GM18498 (cell line): ENCODE measurements around the gene APOL1.
"Not testable (repeated sequence)": the region's sequence is repeated elsewhere in the genome, so short reads cannot be mapped to it uniquely, and the experiment has no call there.

Experiments used
- ATAC-seq: cut with Tn5 transposase; IDR thresholded peaks from one replicate; pipeline ENCODE4 v1.9.1; 2021; ENCODE audit warnings: mild to moderate bottlenecking, moderate library complexity; ENCODE audit not compliant: unreplicated experiment

Gene APOL1, protein sequence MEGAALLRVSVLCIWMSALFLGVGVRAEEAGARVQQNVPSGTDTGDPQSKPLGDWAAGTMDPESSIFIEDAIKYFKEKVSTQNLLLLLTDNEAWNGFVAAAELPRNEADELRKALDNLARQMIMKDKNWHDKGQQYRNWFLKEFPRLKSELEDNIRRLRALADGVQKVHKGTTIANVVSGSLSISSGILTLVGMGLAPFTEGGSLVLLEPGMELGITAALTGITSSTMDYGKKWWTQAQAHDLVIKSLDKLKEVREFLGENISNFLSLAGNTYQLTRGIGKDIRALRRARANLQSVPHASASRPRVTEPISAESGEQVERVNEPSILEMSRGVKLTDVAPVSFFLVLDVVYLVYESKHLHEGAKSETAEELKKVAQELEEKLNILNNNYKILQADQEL

DNA sequence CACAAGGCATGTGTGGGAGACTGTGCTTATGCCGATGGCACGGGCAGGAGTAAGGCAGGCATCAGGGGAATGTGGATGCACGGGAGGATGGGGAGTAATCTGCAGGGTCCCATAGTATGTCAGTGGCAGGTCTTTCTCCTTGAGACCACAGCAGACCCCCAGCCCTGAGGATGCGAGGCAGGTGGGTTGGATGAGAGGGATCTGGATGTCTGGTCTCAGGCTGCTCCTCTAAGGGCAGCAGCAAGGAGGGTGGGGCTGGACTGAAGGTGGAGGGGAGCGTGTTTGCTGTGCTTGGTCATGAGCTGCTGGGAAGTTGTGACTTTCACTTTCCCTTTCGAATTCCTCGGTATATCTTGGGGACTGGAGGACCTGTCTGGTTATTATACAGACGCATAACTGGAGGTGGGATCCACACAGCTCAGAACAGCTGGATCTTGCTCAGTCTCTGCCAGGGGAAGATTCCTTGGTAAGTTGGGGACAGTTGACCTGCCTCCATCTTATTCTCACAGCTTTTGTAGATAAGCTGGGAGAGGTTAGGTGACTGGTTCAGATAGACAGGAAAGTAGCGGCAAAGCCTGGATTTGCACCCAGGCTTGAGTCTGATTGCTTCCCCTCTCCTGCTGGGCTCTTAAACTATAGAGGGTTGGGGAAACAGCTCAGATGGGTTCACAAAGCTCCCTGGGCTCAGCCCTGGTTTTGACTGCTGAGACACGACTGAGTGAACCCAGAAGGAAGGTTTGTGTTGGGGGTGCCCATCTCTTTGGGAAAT is at the start of gene APOL1:
APOL1 (plus strand) TSS at position 380 of the 769 bp plus-strand sequence. CDS start 1,823 bp downstream, outside the sequence.
- ATAC-seq, result peak; percentile 68

DNA sequence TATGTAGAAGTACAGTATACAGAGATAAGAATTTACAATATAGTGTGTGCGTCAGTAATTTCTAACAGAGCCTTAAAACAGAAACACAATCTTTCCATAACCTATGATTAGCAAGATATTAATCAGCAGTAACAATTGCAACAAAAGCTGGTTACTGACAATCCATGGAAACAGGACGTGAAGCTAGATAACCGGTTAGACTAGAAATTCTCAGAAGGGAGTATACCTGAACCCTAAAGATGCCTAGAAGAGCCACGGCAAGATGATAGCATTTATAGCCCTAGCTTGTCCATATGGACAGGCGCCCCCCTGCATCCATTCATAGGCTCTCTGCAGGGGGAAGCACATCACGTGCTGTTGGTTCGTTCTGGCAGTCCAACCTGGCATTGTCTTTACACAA is 49.5 kb upstream of the APOL1 start:
- not testable (repeated sequence) for ATAC-seq

DNA sequence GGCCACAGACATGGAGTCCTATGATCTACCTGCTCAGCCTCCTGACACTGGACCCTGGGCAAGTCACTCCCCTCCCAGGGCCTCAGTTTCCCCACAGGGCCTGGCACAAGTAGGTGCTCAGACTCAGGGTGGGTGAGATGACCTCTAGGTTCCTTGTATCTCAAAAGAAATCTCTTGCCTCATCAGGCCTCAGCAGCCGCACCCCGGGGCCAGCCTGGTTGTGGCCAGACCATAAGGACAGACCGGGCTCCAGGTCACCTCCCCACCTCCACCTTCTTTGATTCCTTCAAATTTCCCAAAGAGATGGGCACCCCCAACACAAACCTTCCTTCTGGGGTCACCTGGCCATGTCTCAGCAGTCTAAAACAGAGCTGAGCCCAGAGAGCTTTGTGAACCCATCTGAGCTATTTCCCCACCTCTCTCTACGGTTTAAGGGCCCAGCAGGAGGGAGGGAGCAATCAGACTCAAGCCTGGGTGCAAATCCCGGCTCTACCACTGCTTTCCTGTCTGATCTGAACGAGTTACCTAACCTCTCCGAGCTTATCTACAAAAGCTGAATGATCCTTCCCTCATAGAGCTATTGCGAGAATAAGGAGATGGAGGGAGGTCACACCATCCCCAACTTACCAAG is 48.8 kb upstream of the APOL1 start:
- no peak for ATAC-seq

DNA sequence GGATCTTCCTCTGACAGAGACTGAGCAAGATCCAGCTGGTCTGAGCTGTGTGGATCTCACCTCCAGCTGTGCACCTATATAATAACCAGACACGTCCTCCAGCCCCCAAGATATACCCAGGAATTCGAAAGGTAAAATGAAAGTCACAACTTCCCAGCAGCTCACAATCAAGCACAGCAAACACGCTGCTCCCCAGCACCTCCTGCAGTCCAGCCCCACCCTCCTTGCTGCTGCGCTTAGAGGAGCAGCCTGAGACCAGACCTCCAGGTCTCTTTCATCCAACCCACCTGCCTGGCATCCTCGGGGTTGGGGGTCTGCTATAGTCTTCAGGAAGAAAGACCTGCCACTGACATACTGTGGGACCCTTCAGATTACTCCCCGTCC is 48.3 kb upstream of the APOL1 start:
- no peak for ATAC-seq

DNA sequence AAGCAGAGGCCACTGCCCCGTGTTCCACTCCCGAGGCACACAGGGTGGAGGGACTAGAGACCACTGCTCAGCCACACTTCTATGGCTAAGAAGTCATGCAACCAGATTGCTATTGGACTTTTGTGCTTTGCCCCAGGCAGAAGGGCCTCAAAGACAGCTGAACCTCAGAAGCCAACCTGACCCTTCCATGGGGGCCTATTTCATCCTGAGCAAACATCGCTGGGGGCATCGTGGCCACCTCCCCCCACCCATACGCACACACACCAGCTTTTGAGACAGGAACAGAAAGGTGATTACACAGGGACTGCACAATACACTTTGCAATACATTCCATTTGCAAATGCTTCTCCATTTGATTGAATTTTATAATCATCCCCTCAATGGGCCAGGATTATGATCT is 47.4 kb upstream of the APOL1 start:
- ATAC-seq, result not testable (repeated sequence)

DNA sequence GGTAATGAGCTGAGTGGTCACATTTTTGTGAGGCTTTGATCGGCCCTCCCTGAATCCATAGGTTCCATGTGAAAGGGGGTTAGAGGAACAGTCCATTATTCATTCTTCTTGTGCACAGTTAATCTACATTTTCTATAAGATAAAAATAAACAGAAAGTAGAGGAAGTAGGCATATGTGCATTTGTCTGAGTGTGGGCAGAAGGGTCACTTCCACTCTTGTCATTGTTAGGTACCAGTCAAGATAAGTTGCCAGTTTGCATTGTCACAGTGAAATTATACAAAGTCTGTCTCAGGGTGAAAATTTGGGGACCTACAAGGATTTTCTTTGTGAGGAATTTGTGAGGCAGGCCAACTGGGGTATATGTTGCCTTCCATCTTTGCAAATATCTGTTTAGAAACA is 46.7 kb upstream of the APOL1 start:
- no peak for ATAC-seq

DNA sequence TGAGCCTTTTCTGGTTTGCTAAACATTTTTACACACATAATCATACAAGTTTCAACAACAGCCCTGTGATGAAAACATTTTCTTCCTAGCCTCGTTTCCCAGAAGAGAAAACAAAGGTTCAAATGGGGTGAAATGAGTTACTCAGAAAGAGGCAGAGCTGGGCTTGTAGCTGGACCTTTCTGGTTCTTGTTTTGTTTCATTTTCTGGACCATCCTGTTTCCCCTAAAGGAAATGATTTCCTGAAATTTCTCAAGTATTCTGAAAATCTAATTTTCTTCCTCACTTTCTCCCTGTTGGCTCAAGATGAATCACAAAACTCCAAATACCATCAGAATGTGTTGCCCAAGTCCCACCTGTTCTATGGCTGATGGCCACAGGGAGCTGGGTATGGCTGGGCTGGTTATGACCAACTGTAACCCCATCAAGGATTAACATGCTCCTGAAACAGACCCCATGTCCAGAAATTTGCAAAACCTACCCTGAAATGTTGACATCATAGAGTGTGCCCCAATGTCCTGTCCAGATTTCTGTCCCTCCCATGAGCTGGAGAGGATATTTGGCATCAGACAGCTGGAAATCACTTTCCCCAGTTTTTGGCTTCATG is 44.7 kb upstream of the APOL1 start:
- ATAC-seq, result no peak

DNA sequence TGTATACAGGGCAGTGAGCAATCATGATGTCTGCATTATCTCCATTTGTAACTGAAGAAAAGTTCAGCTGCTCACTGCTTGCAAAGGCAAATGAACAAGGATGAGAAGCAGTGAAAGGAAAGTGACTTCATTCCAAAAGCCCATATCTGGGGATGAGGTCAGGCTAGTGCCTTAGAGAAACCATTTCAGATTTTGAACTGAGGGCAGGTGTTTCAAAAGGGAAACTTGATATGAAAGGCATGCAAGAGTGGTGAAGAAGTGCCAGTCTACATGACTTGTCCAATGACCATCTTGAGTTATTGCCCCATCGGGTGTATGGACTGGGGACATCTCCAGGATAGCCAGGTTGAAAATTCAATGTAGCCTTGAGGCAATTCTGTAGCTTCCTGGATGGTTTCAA is 44.0 kb upstream of the APOL1 start:
- no peak for ATAC-seq

DNA sequence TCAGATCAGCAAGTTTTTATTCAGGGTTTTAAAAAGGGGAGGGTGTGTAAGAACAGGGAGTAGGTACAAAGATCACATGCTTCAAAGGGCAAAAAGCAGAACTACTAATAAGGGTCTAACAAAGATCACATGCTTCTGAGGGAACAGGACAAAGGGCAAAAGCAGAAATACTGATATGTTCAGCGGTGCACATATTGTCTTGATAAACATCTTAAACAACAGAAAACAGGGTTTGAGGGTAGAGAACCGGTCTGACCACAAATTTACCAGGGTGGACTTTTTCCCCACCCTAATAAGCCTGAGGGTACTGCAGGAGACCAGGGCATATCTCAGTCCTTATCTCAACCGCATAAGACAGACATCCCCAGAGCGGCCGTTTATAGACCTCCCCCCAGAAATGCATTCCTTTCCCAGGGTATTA is 43.4 kb upstream of the APOL1 start:
- not testable (repeated sequence) for ATAC-seq

DNA sequence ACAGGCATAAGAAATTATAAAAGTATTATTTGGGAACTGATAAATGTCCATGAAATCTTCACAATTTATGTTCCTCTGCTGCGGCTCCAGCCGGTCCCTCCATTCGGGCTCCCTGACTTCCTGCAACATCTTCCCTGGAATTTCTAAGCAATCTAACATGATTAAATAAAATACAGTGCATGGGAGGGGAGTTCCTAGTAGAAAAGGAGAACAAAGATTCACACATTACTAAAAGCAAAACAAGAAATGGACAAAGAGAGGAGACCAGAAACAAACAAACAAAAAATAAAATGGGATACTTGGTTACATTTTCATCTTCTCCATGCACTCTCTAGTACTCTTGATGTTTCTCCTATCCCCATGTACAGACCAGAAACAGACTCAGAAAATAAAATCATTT is 42.7 kb upstream of the APOL1 start:
- no peak for ATAC-seq

DNA sequence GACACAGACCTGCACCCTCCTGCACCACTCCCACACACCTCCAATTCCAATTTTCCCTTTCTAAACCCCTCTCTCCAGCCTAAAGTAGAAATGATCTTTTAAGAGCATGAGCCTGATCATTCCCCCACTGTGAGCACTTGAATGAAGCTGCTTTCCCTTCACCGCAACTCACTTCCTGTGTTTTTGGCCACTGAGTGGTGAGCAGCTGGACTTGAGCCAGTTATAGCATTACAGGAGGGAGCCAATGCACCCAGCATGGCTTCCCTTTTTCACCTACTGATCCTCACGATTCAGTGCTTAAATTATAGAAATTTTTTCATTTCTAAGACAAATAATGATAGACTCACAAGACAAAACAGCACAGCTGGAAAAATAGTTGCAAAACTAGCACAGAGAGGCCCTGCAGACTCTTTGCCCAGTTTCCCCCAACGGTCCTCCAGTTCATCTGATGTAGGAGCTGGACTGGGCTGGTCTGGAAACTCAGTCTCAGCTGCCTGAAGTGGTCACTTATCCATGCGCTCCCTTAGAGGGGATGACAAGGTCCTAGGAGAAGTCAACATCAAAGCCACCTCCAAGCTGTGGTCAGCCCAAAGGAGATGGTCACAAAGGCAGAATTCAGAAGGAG is 41.6 kb upstream of the APOL1 start:
- no peak for ATAC-seq

DNA sequence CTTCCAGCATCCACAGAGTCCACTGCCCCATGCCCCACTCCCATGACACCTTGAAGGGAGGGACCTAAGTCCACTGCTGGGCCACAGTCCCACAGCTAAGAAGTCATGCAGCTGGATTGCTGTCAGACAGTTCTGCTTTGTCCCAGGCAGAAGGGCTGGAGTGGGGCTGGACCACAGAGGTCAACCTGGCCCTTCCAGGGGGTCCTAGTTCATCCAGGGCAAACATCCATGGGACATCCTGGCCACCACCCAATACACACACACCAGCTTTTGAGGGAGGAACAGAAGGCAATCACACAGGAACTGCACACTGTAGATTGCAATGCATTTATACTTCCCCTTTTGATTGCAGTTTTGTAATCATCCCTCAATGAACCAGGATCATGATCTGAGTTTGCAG is 40.0 kb upstream of the APOL1 start:
- no peak for ATAC-seq

DNA sequence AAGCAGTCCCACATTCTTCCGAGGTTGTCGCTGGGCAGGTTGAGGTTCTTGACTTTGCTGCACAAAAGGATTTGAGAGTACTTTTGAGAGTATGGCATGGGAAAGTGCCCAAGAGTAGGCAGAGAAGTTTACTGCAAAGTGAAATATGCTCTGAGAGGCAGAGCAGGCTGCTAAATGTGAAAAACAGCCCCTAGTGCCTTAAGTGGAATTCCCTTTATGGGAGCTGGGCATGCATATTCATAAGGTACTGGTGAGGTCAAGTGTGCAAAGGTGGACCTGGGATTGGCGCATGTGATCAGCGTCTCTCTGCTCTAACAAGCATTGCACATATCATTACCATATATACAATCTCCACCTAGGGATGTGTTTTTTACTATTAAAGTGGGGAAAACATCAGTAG is 39.3 kb upstream of the APOL1 start:
- no peak for ATAC-seq

DNA sequence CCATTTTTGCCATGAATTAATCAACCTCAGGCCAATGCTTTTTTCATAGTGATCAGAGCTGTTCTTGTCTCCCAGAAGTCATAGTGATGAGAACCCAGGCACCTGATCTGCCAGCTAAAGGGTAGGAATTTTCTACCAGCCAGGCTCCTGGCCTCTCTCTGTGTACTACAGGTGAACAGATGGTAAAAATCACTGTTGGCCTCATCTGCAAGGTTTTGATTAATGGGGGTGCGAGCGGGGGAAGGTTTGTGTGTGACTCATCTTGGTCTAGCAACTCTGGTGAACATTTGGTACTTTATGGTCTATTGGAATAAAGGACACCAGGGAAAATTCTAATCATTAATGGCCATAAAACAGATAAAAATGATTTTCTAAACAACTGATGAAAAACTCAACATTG is 37.0 kb upstream of the APOL1 start:
- ATAC-seq, result no peak

DNA sequence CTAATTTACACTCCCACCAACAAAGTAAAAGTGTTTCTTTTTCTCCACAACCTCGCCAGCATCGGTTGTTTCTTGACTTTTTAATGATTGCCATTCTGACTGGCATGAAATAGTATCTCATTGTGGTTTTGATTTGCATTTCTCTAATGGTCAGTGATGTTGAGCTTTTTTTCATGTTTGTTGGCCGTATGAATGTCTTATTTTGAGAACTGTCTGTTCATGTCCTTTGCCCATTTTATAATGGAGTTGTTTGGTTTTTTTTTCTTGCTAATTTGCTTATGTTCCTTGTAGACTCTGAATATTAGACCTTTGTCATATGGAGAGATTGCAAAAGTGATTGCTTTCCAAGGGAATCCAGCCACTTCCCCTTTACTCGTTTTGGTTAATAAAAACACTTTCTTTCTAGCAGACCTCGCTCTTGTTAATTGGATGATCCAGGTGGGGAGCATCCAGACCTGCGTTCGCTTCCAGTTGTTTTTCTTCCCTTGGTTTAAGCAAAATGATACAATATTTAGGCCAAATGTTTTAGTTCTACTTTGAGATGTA is 34.2 kb upstream of the APOL1 start:
- no peak for ATAC-seq

DNA sequence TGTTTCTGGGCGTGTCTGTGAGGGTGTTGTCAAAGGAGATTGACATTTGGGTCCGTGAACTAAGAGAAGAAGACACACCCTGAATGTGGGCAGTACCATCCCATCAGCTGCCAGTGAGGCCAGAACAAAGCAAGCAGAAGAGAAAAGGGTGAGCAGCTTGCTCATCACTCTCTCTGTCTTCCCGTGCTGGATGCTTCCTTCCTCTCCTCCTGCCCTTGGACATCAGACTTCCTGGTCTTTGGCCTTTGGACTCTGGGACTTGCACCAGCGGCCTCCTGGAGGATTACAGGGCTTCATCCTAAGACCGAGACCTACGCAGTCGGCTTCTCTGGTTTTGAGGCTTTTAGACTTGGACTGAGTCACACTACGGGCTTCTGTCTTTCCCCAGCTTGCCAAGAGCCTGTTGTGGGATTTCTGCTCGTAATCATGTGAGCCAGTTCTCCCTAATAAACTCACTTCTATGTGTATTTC is 32.4 kb upstream of the APOL1 start:
- ATAC-seq, result no peak

DNA sequence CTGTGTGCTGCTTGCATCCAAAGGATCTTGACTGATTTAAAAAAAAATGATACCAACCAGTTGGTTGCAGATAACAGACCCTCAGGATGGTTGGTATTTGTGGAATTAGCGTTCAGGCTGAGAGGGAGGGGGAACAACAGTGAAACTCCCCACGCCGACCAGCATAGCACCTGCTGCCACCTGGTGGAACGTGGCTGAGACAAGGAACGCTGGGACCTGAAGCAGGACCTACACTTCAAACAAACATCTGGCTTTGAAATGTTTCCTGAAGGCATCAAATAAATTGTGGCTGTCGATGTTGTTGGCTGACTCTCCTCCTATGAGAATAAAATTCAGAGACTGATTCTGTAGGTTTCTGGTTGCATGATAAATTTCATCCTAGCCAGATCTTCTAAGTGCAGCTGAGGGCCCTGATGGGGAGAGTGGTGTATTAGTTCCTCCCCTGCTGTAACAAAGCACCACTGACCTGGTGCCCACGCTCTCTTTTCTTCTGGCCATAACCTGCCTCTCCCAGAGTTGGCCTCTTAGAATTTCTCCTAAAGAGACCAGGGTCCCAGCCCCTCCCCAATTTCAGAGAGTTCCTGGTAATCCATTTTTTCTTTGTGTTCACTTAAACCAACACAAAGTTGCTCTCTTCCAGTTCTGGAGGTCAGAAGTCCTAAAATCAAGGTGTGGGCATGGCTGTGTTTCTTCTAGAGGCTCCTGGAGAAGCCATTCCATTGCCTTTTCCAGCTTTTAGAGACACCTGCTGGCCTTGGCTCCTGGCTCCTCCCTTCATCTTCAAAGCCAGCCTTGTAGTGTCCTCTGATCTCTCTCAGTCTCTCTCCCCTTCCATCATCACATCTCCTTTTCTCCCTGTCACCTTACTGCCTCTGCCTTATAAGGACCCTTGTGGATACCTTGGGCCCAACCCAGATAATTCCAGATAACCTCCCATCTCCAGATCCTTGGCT is 30.9 kb upstream of the APOL1 start:
- no peak for ATAC-seq

DNA sequence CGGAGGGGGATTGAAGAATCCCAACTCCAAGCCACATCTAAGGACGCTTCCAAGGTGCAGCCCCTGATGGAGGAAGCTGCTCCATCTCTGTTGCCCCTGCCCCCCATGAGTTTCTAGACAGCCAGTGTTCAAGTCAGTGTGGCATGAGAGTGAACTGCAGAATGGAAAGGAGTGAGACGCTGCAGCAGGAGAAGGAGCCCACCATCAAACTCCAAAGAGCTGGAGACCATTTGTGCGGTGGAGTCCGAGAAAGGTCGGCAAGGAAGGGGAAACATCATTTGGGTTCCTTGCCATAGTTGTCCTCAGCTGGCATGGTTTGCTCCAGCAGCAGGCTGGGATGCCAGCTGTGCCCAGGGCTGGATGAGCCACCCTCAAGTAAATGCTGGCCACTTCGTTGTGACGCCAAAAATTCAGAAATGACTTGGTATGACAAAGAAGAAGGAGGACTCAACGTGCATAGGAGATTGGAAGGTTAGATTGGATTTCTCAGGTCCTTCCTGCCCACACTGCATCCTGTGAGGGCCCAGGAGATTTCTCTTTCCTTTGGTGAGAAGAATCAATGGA is 30.0 kb upstream of the APOL1 start:
- ATAC-seq, result no peak

DNA sequence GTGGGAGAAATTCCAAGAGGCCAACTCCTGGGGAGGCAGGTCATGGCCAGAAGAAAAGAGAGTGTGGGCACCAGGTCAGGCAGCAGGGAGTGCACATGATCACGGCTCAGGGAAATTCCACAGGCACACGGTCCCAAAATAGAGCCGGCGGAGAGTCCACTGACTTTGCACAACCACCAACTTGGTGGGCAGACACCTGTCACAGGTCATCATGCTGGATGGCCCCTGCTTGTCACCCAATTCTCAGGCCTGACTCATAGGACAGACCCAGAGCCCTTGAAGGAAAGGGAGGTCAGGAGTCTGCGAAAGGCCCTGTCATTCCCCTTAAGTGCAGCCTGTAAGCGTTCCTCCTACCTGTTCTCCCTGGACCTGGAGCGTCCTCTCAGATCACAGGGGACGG is 29.4 kb upstream of the APOL1 start:
- ATAC-seq, result no peak
